SK-N-SH (cell line): ENCODE measurements around the gene SLC39A3. TPM values are rescaled to one million over a fixed set of nuclear protein-coding genes. Genes with fewer than 3 reads are reported as not detected.

Source experiments
- CTCF ChIA-PET: fragments of 300-600, 350-600 bp; formaldehyde crosslinking; extraction: SDS; loops from one replicate; lab custom pipeline; 2021; lab: Yijun Ruan, JAX
- POLR2A ChIA-PET: fragments of 350-600 bp; sonication (Branson Sonifier 250); formaldehyde crosslinking; extraction: SDS; loops from one replicate; lab custom pipeline; 2020; ENCODE audit warnings: antibody characterized with exemption, inconsistent platforms; lab: Yijun Ruan, JAX
- DNase-seq: peaks from one replicate; pipeline ENCODE4 v3.0.0; 2012
- H2AFZ ChIP-seq: fragments of 200-600 bp; sonication (generic); 2 replicates; pipeline ENCODE4 v1.8.1; 2016; ENCODE audit warnings: antibody characterized with exemption, mild to moderate bottlenecking, low read depth
- H3F3A ChIP-seq: fragments of 200-600 bp; sonication (generic); replicated peaks from 2 replicates; pipeline ENCODE3; 2016; ENCODE audit warnings: antibody characterized with exemption, mild to moderate bottlenecking; ENCODE audit not compliant: insufficient read depth
- H3K27ac ChIP-seq, 2 experiments: fragments of 200-500 bp in 1 of 2; fragments of 200-600 bp in 1 of 2; sonication (Bioruptor generic) in 1 of 2; sonication (generic), shearing (Covaris generic) in 1 of 2; 2 replicates each; pipeline versions ENCODE4 v1.5.1 to v1.6.1; 2014 to 2016; ENCODE audit warnings: low read depth in 2 of 2, inconsistent platforms in 1 of 2, low read length in 1 of 2, mild to moderate bottlenecking in 1 of 2, mixed read lengths in 1 of 2
- H3K27me3 ChIP-seq: fragments of 200-600 bp; sonication (generic), shearing (Covaris generic); 2 replicates; pipeline ENCODE4 v1.6.1; 2016; ENCODE audit warnings: mixed run types; ENCODE audit not compliant: insufficient read depth
- H3K36me3 ChIP-seq, 2 experiments: fragments of 200-500 bp in 1 of 2; fragments of 200-600 bp in 1 of 2; sonication (Bioruptor generic) in 1 of 2; sonication (generic) in 1 of 2; replicated peaks in 1 of 2; 2 replicates each; pipeline versions ENCODE3 to v1.5.1; 2014 to 2016; ENCODE audit warnings: low read length in 1 of 2, mild to moderate bottlenecking in 1 of 2; ENCODE audit not compliant: insufficient read depth in 2 of 2, control insufficient read depth in 1 of 2
- H3K4me1 ChIP-seq, 2 experiments: fragments of 200-500 bp in 1 of 2; fragments of 200-600 bp in 1 of 2; sonication (Bioruptor generic) in 1 of 2; sonication (generic), shearing (Covaris generic) in 1 of 2; 2 replicates each; pipeline versions ENCODE4 v1.5.1 to v1.6.1; 2014 to 2016; ENCODE audit warnings: low read depth in 1 of 2, low read length in 1 of 2, mixed run types in 1 of 2; ENCODE audit not compliant: insufficient read depth in 2 of 2, control insufficient read depth in 1 of 2
- H3K4me2 ChIP-seq: fragments of 200-600 bp; sonication (generic), shearing (Covaris generic); 2 replicates; pipeline ENCODE4 v1.6.1; 2017; ENCODE audit warnings: mixed run types
- H3K4me3 ChIP-seq, 2 experiments: fragments of 200-500 bp in 1 of 2; fragments of 200-600 bp in 1 of 2; sonication (Bioruptor generic) in 1 of 2; sonication (generic), shearing (Covaris generic) in 1 of 2; 2 replicates each; pipeline versions ENCODE4 v1.5.1 to v1.8.1; 2014 to 2016; ENCODE audit warnings: low read depth in 2 of 2, inconsistent platforms in 1 of 2, low read length in 1 of 2, mild to moderate bottlenecking in 1 of 2, mixed read lengths in 1 of 2, moderate library complexity in 1 of 2
- H3K79me2 ChIP-seq: fragments of 200-600 bp; sonication (generic); 2 replicates; pipeline ENCODE4 v1.8.1; 2017; ENCODE audit warnings: mild to moderate bottlenecking; ENCODE audit not compliant: insufficient read depth
- H3K9ac ChIP-seq: fragments of 200-600 bp; sonication (generic); 2 replicates; pipeline ENCODE4 v1.6.1; 2017; ENCODE audit warnings: mixed run types
- H3K9me2 ChIP-seq: fragments of 200-600 bp; sonication (generic); 2 replicates; pipeline ENCODE4 v1.6.1; 2017; ENCODE audit warnings: mixed run types
- H3K9me3 ChIP-seq: fragments of 200-600 bp; sonication (generic); 2 replicates; pipeline ENCODE4 v1.6.1; 2017; ENCODE audit warnings: mixed run types, mild to moderate bottlenecking, moderate library complexity
- H4K20me1 ChIP-seq: fragments of 200-600 bp; sonication (generic); 2 replicates; pipeline ENCODE4 v1.6.1; 2017; ENCODE audit warnings: mild to moderate bottlenecking, mixed run types; ENCODE audit not compliant: insufficient read depth
- ELF1 ChIP-seq: IDR thresholded peaks from 2 replicates; pipeline ENCODE4 v1.4.0; 2012
- EZH2phosphoT487 ChIP-seq: fragments of 200-600 bp; sonication (generic); IDR thresholded peaks from 2 replicates; pipeline ENCODE4 v1.6.1; 2017; ENCODE audit warnings: low read depth, mixed run types, mild to moderate bottlenecking, antibody characterized with exemption, moderate library complexity, borderline replicate concordance
- FOXM1 ChIP-seq: IDR thresholded peaks from 2 replicates; pipeline ENCODE4 v1.4.0; 2012; ENCODE audit warnings: low read depth, mild to moderate bottlenecking
- GABPA ChIP-seq: IDR thresholded peaks from 2 replicates; pipeline ENCODE4 v1.4.0; 2012; ENCODE audit warnings: low read depth, mild to moderate bottlenecking
- GATA2 ChIP-seq: sonication (generic); formaldehyde crosslinking; IDR thresholded peaks from 2 replicates; pipeline ENCODE4 v1.5.0; 2020; ENCODE audit warnings: mild to moderate bottlenecking, missing genetic modification reagents
- IRF3 ChIP-seq: fragments of 150-350 bp; IDR thresholded peaks from 2 replicates; pipeline ENCODE4 v1.6.1; 2016; ENCODE audit warnings: mild to moderate bottlenecking, low read depth, low read length
- JUND ChIP-seq: IDR thresholded peaks from 2 replicates; pipeline ENCODE4 v1.4.0; 2012
- NFIC ChIP-seq: IDR thresholded peaks from 2 replicates; pipeline ENCODE4 v1.4.0; 2012; ENCODE audit warnings: borderline replicate concordance
- NRF1 ChIP-seq: IDR thresholded peaks from 2 replicates; pipeline ENCODE4 v1.6.1; 2012; ENCODE audit warnings: low read depth, mild to moderate bottlenecking, low read length
- PBX3 ChIP-seq: IDR thresholded peaks from 2 replicates; pipeline ENCODE4; 2012
- POLR2AphosphoS5 ChIP-seq: IDR thresholded peaks from 2 replicates; pipeline ENCODE4 v1.6.1; 2012; ENCODE audit warnings: low read depth, low read length
- RAD21 ChIP-seq: IDR thresholded peaks from 2 replicates; pipeline ENCODE4 v1.6.1; 2012; ENCODE audit warnings: mild to moderate bottlenecking, low read length
- REST ChIP-seq: IDR thresholded peaks from 2 replicates; pipeline ENCODE4 v1.6.1; 2012; ENCODE audit warnings: mild to moderate bottlenecking, low read depth, low read length, moderate library complexity
- SIN3A ChIP-seq: IDR thresholded peaks from 2 replicates; pipeline ENCODE4 v1.6.1; 2012; ENCODE audit warnings: low read depth, mild to moderate bottlenecking, low read length, moderate library complexity, borderline replicate concordance
- TAF1 ChIP-seq: IDR thresholded peaks from 2 replicates; pipeline ENCODE4 v1.6.1; 2012; ENCODE audit warnings: low read depth, mild to moderate bottlenecking, low read length, moderate library complexity, borderline replicate concordance
- YY1 ChIP-seq: IDR thresholded peaks from 2 replicates; pipeline ENCODE4 v1.4.0; 2012; ENCODE audit warnings: low read depth, mild to moderate bottlenecking
- WGBS: methylation state at CpG from one replicate; pipeline ENCODE4 v1.1.6; 2017; ENCODE audit warnings: low lambda C conversion rate; 5-methylcytosine and 5-hydroxymethylcytosine counted together
- polyA plus RNA-seq, 3 experiments: library from polyadenylated mRNA; depleted of rRNA; stranded (reverse); fragments of >200 nt; gene quantifications; 2 replicates each; pipeline ENCODE4 v1.2.3, GENCODE V29; 2012
- TF ChIP-seq, protein P1 (sequence below): fragments of 150-350 bp; IDR thresholded peaks from 2 replicates; pipeline ENCODE4 v1.6.1; 2017; ENCODE audit warnings: antibody characterized with exemption, low read length, low read depth, borderline replicate concordance

Gene SLC39A3
- polyA plus RNA-seq, 1 of the 3 experiments (the other 2 are of a cell fraction): 45.2 TPM

DNA sequence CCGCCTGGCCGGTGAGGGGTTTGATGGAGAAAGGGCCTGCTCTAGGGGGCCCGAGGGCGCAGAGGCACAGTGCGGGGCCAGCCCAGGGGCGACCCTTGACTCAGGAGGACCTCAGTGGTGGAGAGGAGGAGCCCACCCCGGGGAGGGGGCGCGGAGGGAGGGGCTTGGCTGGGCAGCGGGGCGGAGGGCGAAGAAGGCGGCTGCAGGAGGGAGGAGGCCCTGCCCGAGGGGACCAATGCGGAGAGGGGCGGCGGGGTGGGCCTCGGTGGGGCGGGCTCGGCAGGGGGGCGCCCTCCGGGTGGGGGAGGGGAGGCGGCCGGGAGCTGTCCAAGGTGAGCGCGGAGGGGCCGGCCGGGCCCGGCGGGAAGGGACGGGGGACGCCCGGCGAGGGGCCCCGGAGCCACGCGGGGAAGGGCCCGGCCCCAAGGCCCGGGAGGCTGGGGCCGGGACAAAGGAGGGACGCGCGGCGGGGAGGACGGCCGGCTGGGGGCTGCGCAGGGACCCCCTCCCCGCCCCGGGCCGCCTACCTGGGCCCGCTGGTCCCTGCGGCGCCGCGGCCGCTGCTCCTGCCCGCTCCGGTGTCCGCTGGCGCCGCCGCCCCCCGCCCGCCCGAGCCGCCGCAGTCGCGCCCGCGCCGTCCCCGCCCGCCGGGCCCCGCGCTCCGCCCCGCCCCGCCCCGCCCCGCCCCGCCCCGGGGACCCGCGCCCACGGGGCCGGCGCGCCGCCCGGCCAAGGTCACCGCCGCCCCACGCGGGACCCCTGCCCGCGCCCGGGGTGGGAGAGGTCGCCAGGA, 18.8 kb downstream of the SLC39A3 start, which contains the start of gene DIRAS1:
TSS of gene DIRAS1 (minus strand) at position 596 of the 793 bp plus-strand sequence. CDS start 3,566 bp downstream, outside the sequence.
- Histone ChIP-seq H2AFZ (peak within 1 kb of the TSS; percentile 70; the same call in 1 of the 2 replicates), H3K9me2 (no peaks in the 10 kb centered on the region), H3K4me1 (peaks cover 10 to 15% of the 10 kb centered on the region in 2 experiments; a peak in 3 of 4 replicates), H3K27me3 (no peaks in the 10 kb centered on the region), H4K20me1 (no peaks in the 10 kb centered on the region), H3K9me3 (no peaks in the 10 kb centered on the region), H3K79me2 (no peaks in the 10 kb centered on the region), H3K4me3 (peak within 1 kb of the TSS; percentile 61 to 69), H3K27ac (peak within 1 kb of the TSS in 1 of 2 experiments; percentile 67; a peak in 1 of 4 replicates), H3K9ac (peak within 1 kb of the TSS; percentile 39; the same call in 1 of the 2 replicates), H3F3A (no peaks in the 10 kb centered on the region), H3K36me3 (no peaks in the 10 kb centered on the region), H3K4me2 (peak within 1 kb of the TSS; percentile 85)
- ChIA-PET POLR2A (interaction anchor here (1.1 kb wide), 1 partner anchor 293 kb away, joined by 3 read pairs; the partner anchor contains the start of gene TIMM13), CTCF (interaction anchor here (0.7 to 1.1 kb wide), 2 partner anchors 73 to 316 kb away, joined by 3 to 6 read pairs; no protein-coding TSS in a partner anchor)
- WGBS: 3% methylated on average over 23 of the region's 100 CpGs
- peak; percentile 91 for DNase-seq
- TF ChIP-seq REST: peak; percentile 90
- TF ChIP-seq ELF1: no peak
- TF ChIP-seq, all 33 proteins: peak for 1

GRCh38 chr19:2719920-2720776, 19.7 kb downstream of the SLC39A3 start:
- H3K4me1 ChIP-seq: peaks cover 10 to 15% of the 10 kb centered on the region in 2 experiments; a peak in 3 of 4 replicates
- 23% methylated on average over 16 of the region's 37 CpGs for WGBS
- H2AFZ ChIP-seq: no peak overlapping the region
- H3K9me2 ChIP-seq: no peaks in the 10 kb centered on the region
- H3K9me3 ChIP-seq: 0 out of 2 replicates have a peak, but pooled peaks cover 3% of the 10 kb centered on the region
- POLR2A ChIA-PET: interaction anchor here (0.7 to 1.1 kb wide), 2 partner anchors 19 to 293 kb away, joined by 3 read pairs; partner anchors contain the start of gene TIMM13
- H3K27ac ChIP-seq: peak overlapping the region in 1 of 2 experiments; percentile 34; a peak in 1 of 4 replicates
- peak; percentile 84 for DNase-seq
- peak overlapping the region; percentile 85 for H3K4me2 ChIP-seq
- no peaks in the 10 kb centered on the region for H3K27me3 ChIP-seq
- CTCF ChIA-PET: interaction anchor here (1.1 kb wide), 1 partner anchor 72 kb away, joined by 6 read pairs; no protein-coding TSS in a partner anchor
- H3K36me3 ChIP-seq: no peaks in the 10 kb centered on the region
- H3K9ac ChIP-seq: peak overlapping the region; percentile 37; the same call in 1 of the 2 replicates
- no peaks in the 10 kb centered on the region for H3F3A ChIP-seq
- no peaks in the 10 kb centered on the region for H4K20me1 ChIP-seq
- peak overlapping the region; percentile 55 to 61 for H3K4me3 ChIP-seq
- H3K79me2 ChIP-seq: no peaks in the 10 kb centered on the region
- TF ChIP-seq NFIC (no peak), IRF3 (no peak), FOXM1 (no peak), PBX3 (no peak), TAF1 (no peak), GATA2 (CRISPR knock-in tag) (no peak), SIN3A (no peak), NRF1 (no peak), GABPA (no peak), JUND (no peak), EZH2phosphoT487 (no peak), POLR2AphosphoS5 (no peak), YY1 (no peak), RAD21 (no peak)
- TF ChIP-seq, protein P1, sequence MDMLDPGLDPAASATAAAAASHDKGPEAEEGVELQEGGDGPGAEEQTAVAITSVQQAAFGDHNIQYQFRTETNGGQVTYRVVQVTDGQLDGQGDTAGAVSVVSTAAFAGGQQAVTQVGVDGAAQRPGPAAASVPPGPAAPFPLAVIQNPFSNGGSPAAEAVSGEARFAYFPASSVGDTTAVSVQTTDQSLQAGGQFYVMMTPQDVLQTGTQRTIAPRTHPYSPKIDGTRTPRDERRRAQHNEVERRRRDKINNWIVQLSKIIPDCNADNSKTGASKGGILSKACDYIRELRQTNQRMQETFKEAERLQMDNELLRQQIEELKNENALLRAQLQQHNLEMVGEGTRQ: no peak
